Stimulated activated CD4-positive, alpha-beta T cell treated with anti-CD3 and anti-CD28 coated beads, TNF-alpha, amount 100 ng/mL, for 1 hour (primary cell): ENCODE measurements around the gene CDK5R2.
A peak's percentile ranks its signal among the peaks of the same experiment; 100 is the strongest.
"Not testable (repeated sequence)": the region's sequence is repeated elsewhere in the genome, so short reads cannot be mapped to it uniquely, and the experiment has no call there.

Experiments
- DNase-seq, 3 donors: peaks; one replicate each; pipeline ENCODE4 v3.0.0-alpha.2; 2020; ENCODE audit warnings: low read depth in 3 of 3, low spot score in 1 of 3

Gene CDK5R2

DNA sequence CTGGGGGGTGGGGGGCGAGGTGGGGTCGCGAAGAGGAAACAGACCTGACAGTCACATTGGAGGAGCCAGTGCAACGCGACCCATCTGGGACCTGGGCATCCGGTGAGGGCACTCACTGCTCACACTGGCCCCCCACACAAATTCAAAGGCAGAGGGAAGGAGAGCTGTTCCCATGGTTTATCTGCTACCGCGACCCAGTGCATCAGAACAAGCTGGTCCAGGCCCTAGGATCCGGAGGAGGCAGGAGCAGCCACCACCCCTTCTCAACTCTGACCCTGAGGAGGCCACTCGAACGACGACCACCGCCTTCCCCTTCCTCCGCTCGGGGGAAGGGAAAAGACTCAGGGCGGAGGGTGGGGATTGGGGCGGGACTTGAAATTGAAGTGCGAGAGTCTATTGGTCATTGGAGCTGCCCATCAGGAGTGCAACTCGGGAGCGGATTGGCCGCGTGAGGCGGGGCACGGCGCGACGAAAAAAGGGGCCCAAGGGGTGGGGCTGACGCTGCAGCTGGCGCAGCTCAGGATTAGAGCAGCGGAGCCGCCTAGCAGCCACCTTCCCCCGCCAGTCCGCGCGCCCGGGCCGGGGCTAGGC lies at the start of gene CDK5R2:
CDK5R2 (plus strand) TSS at position 526 of the 591 bp plus-strand sequence. CDS start 155 bp downstream, outside the sequence.
- peak in 2 of 3 donors; percentile 18 to 43 for DNase-seq

GRCh38 chr2:218910741-218911140 lies 48.7 kb upstream of the CDK5R2 start:
- no peak for DNase-seq

GRCh38 chr2:218920504-218920903 lies 39.0 kb upstream of the CDK5R2 start:
- no peak for DNase-seq

DNA sequence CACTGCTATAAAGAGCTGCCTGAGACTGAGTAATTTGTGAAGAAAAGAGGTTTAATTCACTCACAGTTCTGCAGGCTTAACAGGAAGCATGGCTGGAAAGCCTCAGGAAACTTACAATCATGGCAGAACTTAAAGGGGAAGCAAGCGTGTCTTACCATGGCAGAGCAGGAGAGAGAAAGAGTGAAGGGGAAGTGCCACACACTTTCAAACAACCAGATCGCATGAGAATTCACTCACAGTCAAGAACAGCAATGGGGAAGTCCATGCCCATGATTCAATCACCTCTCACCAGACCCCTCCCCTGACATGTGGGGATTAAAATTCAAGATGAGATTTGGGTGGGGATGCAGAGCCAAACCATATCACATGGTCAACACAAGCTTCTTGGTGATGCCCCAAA lies 34.7 kb upstream of the CDK5R2 start:
- DNase-seq = no peak

DNA sequence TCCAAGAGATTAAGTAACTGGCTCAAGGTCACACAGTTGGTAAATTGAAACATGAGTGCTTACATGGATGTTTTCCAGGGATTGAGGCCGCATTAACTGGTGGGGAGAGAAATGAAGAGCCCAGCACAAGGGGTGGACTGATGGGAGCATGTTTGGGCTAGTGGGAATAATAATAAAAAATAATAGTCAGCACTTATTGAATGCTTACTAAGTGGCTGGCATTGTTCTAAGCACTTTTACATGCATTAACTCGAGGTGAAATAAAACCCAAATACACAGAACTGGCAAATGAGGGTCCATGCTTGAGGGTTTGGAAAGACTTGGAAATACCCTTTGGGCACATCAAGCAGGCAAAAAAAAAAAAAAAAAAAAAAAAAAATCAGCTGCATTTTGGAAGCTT lies 34.0 kb upstream of the CDK5R2 start:
- no peak for DNase-seq

DNA sequence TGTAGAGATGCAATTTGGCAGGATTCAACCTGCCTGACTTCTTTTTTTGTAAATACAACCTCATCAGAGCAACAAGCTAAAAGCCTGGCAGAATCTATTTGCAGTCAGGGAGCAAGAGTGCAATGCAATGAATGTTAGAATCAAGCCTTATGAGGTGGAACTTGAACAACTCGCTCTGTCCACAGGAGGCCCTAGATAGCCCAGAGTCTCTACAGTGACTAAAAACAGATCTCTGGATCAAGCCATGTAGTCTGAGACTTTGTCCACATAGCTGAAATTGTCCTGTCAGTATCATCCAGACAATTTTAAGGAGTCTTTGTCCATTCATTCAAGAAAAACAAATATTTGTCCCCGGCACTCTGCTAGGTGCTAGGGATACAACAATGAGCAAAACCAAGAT lies 32.0 kb upstream of the CDK5R2 start:
- no peak for DNase-seq

DNA sequence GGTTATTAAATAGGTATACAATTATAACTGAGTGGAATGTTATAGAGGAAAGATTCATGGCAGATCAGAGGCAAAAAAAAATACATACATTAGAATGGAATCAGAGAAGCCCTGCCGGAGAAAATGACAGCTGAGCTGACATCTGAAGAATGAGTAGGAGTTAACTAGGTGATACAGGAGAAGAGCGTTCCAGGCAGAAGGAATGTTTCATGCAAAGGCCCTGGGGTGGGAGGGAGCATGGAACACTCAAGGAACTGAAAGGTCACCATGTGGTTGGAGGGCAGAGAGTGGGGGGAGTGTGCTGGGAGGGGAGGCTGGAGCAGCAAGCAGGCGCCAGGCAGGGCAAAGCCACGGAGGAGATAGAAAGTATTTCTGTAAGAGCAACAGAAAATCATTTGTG lies 31.6 kb upstream of the CDK5R2 start:
- DNase-seq = no peak

GRCh38 chr2:218930488-218930887 lies 29.0 kb upstream of the CDK5R2 start:
- not testable (repeated sequence) for DNase-seq

DNA sequence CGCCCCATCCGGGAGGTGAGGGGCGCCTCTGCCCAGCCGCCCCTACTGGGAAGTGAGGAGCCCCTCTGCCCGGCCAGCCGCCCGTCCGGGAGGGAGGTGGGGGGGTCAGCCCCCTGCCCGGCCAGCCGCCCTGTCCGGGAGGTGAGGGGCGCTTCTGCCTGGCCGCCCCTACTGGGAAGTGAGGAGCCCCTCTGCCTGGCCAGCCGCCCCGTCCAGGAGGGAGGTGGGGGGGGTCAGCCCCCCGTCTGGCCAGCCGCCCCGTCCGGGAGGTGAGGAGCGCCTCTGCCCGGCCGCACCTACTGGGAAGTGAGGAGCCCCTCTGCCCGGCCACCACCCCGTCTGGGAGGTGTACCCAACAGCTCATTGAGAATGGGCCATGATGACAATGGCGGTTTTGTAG lies 27.7 kb upstream of the CDK5R2 start:
- not testable (repeated sequence) for DNase-seq

DNA sequence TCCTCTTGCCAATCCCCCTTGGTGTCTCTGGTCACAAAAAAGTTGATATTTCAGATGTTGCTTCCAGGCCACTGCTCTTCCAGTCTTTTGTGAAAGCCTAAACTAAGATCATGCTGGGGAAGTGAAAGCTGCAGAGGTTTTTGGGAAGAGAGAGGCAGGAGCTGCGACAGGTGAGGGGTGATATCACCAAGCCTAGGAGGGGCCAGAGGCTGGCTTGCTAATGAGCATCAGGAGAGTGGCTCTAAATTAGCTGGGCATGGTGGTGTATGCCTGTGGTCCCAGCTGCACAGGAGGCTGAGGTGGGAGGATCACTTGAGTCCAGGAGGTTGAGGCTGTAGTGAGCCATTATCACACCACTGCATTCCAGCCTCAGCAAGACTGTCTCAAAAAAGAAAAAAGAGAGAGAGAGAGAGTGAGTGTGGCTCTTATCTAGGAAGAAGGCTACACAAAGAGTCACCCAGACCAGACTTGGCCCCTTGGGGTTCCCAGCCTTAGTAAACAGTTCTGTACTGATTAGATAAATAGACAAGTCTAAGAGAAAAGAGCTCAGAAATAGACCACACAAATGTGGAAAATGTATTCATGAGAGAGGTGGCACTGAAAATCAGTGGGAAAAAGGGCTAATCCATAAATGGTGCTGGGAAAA lies 14.6 kb upstream of the CDK5R2 start:
- no peak for DNase-seq

DNA sequence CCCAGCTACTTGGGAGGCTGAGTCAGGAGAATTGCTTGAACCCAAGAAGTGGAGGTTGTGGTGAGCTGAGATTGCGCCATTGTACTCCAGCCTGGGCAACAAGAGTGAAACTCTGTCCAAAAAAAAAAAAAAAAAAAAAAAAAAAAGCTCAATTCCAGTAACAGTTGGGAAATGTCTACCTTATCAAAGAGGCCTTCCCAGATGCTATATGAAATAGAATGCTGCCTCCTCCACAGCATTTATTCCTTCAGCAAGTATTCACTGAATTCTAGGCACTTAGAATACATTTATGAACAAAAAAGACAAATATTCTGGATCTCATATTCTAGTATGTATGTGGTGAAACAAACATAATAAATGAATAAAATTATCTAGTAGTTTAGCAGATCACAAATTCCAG lies 12.8 kb upstream of the CDK5R2 start:
- no peak for DNase-seq

DNA sequence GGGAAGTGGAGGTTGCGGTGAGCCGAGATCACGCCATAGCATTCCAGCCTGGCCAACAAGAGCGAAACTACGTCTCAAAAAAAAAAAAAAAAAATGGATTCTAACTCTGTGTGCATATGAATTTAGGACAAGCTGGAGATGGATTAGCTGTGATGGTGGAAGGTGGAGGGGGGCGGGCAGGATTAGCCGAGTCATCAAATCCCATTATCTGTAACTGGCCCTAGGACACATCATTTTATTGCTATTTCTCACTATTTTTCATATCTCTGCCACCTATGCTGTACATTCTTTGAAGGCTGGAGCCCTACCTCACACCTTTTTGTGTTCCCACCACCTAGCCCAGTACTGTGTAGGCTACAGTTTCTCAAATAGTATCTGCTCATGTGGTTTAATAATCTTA lies 7.3 kb upstream of the CDK5R2 start:
- DNase-seq = no peak

- no peak for DNase-seq
Observed at GRCh38 chr2:218953366-218953954, 6.0 kb upstream of the CDK5R2 start.

GRCh38 chr2:218954541-218955300 lies 4.7 kb upstream of the CDK5R2 start:
- DNase-seq = no peak

GRCh38 chr2:218956039-218956438 lies 3.4 kb upstream of the CDK5R2 start:
- DNase-seq = no peak

DNA sequence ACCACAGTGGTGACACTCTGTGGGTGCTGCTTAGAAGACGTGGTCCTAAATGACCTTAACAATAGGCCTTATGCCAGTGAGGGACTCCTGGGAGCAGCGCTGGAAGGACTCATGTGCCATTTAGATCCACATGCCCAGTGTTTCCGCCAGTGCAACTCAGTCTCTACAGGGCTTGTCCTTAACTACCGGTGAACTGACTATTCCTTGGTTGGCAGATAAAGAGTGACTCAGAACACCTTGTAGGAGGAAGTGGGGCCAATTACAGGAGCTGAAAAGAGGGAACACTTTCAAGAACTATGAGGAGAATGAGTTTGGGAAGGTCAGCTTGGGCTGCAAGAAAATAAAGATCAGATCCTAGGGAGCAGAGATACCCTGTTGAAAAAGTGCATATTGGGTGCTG lies 1.8 kb upstream of the CDK5R2 start:
- no peak for DNase-seq

DNA sequence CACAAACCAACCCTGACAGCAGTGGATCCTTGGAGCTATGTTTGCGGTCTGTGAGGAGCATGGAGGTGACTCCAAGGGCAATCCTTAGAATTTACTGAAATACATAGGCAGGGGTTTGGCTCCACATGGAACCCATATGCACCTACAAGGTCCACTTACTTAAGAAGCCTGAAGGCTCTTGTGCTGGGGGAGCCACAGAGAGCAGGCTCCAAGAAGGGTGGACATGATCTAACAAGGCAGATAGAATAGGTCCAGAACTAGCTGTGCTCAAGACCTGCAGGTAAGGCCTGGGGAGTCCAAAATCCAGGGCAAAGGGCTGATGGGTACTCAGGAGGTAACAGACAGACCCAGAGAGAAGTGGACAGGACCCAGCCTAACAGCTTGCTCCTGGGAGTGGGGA lies 1.2 kb upstream of the CDK5R2 start:
- DNase-seq = no peak

DNA sequence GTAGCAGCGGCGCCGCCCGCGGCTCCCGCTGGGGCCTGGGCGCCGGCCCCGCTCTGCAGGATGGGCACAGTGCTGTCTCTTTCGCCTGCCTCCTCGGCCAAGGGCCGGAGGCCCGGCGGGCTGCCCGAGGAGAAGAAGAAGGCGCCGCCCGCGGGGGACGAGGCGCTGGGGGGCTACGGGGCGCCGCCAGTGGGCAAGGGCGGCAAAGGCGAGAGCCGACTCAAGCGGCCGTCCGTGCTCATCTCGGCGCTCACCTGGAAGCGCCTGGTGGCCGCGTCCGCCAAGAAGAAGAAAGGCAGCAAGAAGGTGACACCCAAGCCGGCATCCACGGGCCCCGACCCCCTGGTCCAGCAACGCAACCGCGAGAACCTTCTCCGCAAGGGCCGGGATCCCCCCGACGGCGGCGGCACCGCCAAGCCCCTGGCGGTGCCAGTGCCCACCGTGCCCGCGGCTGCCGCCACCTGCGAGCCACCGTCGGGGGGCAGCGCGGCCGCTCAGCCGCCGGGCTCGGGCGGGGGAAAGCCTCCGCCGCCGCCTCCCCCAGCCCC lies 369 bp downstream of the CDK5R2 start:
- DNase-seq = no peak

- DNase-seq = no peak
Observed at GRCh38 chr2:218960309-218961165, 1.1 kb downstream of the CDK5R2 start.

GRCh38 chr2:218961229-218961628 lies 1.8 kb downstream of the CDK5R2 start:
- DNase-seq = no peak
